CD4-positive, alpha-beta T cell (primary cell): ENCODE data around the gene NKD1. TPM values are rescaled to one million over a fixed set of nuclear protein-coding genes. Genes with fewer than 3 reads are reported as not detected.

Source experiments
- ATAC-seq: fragments of 200-7000 bp; cut with Tn5 transposase; one replicate; pipeline ENCODE4 v1.10.0; 2022; ENCODE audit warnings: mild to moderate bottlenecking; ENCODE audit not compliant: poor library complexity
- CTCF ChIA-PET: fragments of 350-600 bp; sonication (Branson Sonifier 250); formaldehyde crosslinking; loops from one replicate; lab custom pipeline; 2021; ENCODE audit warnings: antibody characterized with exemption, inconsistent platforms; lab: Charles Lee
- POLR2A ChIA-PET: fragments of 350-600 bp; sonication (Branson Sonifier 250); formaldehyde crosslinking; loops from one replicate; lab custom pipeline; 2021; ENCODE audit warnings: antibody characterized with exemption, inconsistent platforms; lab: Charles Lee
- DNase-seq, 14 experiments: peaks; one replicate each; pipeline ENCODE4 v3.0.0-alpha.2; 2013 to 2020; ENCODE audit warnings: mixed read lengths in 2 of 14
- H3K27ac ChIP-seq, 2 donors: one replicate each; pipeline versions ENCODE4 v1.5.1 to v1.7.0; 2013; ENCODE audit warnings: low read length in 2 of 2, low read depth in 1 of 2, mild to moderate bottlenecking in 1 of 2
- H3K27me3 ChIP-seq, 2 experiments: 1 replicate in 1 of 2; 2 replicates in 1 of 2; pipeline versions ENCODE4 v1.6.1 to v1.7.0; 2013; ENCODE audit warnings: low read length in 2 of 2, control low read depth in 1 of 2, mild to moderate bottlenecking in 1 of 2, moderate library complexity in 1 of 2; ENCODE audit not compliant: insufficient read depth in 2 of 2, control insufficient read depth in 1 of 2
- H3K36me3 ChIP-seq: one replicate; pipeline ENCODE4 v1.6.1; 2013; ENCODE audit warnings: low read length, control low read depth; ENCODE audit not compliant: insufficient read depth
- H3K4me1 ChIP-seq: one replicate; pipeline ENCODE4 v1.6.1; 2013; ENCODE audit warnings: low read length, control low read depth; ENCODE audit not compliant: insufficient read depth
- H3K4me3 ChIP-seq: one replicate; pipeline ENCODE4 v1.5.1; 2013; ENCODE audit warnings: mild to moderate bottlenecking, low read length, moderate library complexity
- H3K9me3 ChIP-seq, 2 experiments: 1 replicate in 1 of 2; 2 replicates in 1 of 2; pipeline versions ENCODE4 v1.6.1 to v1.7.0; 2013; ENCODE audit warnings: low read length in 2 of 2, mild to moderate bottlenecking in 2 of 2, control low read depth in 1 of 2, moderate library complexity in 1 of 2; ENCODE audit not compliant: control insufficient read depth in 1 of 2, insufficient read depth in 1 of 2
- H3K27ac Mint-ChIP-seq: one replicate; pipeline ENCODE4 v1.8.0; 2020; ENCODE audit warnings: mixed read lengths
- H3K27me3 Mint-ChIP-seq: one replicate; pipeline ENCODE4 v1.8.0; 2021; ENCODE audit warnings: mixed read lengths
- H3K36me3 Mint-ChIP-seq: one replicate; pipeline ENCODE4 v1.8.0; 2021; ENCODE audit warnings: low read depth, mixed read lengths
- H3K4me1 Mint-ChIP-seq: one replicate; pipeline ENCODE4 v1.8.0; 2021; ENCODE audit warnings: low read depth, mixed read lengths
- H3K4me3 Mint-ChIP-seq: one replicate; pipeline ENCODE4 v1.8.0; 2020; ENCODE audit warnings: mild to moderate bottlenecking, mixed read lengths
- H3K9me3 Mint-ChIP-seq: one replicate; pipeline ENCODE4 v1.8.0; 2020; ENCODE audit warnings: mixed read lengths
- intact Hi-C, 2 experiments: fragments of 100-400 bp; cut with DNase I in 1 of 2; cut with micrococcal nuclease in 1 of 2; formaldehyde crosslinking; loops; one replicate each; pipeline versions ENCODE4 v1.15.1 to v1.9.0; 2023 to 2025; cut with DNase I, micrococcal nuclease
- total RNA-seq, 174 experiments: library from RNA in 2 of 174; stranded (reverse) in 2 of 174; gene quantifications; one replicate each; pipeline ENCODE4 v1.2.3 and lab custom pipeline; 2021 to 2026
- TF ChIP-seq, protein P1 (sequence below): fragments of 200-600 bp; IDR thresholded peaks from one replicate; pipeline ENCODE4 v1.8.0; 2022; ENCODE audit warnings: antibody characterized with exemption, mild to moderate bottlenecking

The NKD1 gene
- total RNA-seq, 2 experiments from 2014 or later, result 6.1 to 9.8 TPM

DNA sequence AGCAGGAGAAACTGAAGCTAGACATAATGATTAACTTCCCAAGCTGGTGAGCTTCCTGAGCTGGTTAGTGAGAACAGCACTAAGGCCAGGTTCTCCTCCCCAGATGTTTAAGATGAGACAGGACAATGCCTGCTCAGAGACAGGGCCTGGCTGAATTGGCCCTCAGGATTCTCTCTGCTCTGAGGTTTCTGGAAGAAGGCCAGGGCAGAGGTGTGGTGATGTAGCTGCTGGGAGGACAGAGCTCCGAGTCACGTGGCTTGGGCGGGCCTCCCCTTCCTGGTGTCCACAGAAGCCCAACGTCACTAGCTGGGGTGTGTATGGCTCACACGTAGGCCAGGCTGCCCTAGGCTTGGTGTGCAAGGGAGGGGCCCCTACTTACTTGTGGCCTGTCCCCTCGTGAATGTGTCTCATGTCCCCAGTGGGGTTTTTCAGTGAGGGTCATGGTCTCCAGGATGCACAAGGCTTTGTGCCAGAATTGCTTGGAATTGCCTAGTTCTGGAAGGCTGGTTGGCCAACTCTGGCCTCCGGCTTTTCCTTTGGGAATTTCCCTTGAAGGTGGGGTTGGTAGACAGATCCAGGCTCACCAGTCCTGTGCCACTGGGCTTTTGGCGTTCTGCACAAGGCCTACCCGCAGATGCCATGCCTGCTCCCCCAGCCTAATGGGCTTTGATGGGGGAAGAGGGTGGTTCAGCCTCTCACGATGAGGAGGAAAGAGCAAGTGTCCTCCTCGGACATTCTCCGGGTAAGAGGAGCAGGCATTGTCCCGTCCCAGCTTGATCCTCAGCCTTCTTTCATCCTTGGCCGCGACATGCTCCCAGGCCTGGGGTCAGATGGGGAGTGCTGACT lies 148.6 kb downstream of the NKD1 start:
- no peaks in the 10 kb centered on the region for H3K9me3 ChIP-seq
- ATAC-seq (peak; percentile 66), DNase-seq (peak in 10 of 14 experiments; percentile 40 to 91 (median 56))
- Mint-ChIP-seq H3K4me1 (peaks cover 75% of the 10 kb centered on the region), H3K27ac (peak overlapping the region; percentile 87), H3K36me3 (no peaks in the 10 kb centered on the region), H3K27me3 (no peaks in the 10 kb centered on the region), H3K9me3 (no peaks in the 10 kb centered on the region), H3K4me3 (peak overlapping the region; percentile 86)
- TF ChIP-seq, protein P1, sequence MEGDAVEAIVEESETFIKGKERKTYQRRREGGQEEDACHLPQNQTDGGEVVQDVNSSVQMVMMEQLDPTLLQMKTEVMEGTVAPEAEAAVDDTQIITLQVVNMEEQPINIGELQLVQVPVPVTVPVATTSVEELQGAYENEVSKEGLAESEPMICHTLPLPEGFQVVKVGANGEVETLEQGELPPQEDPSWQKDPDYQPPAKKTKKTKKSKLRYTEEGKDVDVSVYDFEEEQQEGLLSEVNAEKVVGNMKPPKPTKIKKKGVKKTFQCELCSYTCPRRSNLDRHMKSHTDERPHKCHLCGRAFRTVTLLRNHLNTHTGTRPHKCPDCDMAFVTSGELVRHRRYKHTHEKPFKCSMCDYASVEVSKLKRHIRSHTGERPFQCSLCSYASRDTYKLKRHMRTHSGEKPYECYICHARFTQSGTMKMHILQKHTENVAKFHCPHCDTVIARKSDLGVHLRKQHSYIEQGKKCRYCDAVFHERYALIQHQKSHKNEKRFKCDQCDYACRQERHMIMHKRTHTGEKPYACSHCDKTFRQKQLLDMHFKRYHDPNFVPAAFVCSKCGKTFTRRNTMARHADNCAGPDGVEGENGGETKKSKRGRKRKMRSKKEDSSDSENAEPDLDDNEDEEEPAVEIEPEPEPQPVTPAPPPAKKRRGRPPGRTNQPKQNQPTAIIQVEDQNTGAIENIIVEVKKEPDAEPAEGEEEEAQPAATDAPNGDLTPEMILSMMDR, result no peak
- H3K27ac ChIP-seq, result peak overlapping the region; percentile 8 to 85
- CTCF ChIA-PET, result interaction anchor here (1.0 to 1.2 kb wide), 3 partner anchors 16 to 31 kb away, joined by 3 to 6 read pairs (median 4); partner anchors contain the start of gene SNX20
- POLR2A ChIA-PET, result interaction anchor here (1.3 to 4.1 kb wide), 5 partner anchors 10 to 45 kb away, joined by 4 to 23 read pairs (median 16); partner anchors contain the start of genes CYLD and SNX20
- H3K36me3 ChIP-seq, result peaks cover 5% of the 10 kb centered on the region
- peaks cover 77% of the 10 kb centered on the region for H3K4me1 ChIP-seq
- H3K4me3 ChIP-seq, result peak overlapping the region; percentile 58
- H3K27me3 ChIP-seq, result no peaks in the 10 kb centered on the region
- intact Hi-C loops, result no loop called here

DNA sequence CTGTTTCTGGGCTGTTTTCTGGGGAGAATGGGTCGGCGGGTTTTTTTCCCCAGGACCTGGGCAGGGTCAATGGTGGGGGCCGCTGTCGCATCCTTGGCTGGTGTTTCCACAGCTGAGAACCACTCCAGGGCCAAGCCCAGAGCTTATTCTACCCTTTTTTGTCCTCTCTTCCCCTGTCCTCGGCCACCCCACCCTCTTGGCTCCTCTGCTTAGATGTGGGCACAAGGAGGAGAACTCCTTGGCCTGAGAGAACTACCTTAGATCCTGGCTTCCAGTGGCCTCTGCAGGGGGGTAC lies 149.2 kb downstream of the NKD1 start:
- H3K4me3 ChIP-seq, result peak overlapping the region; percentile 58
- H3K27me3 Mint-ChIP-seq, result no peaks in the 10 kb centered on the region
- H3K4me3 Mint-ChIP-seq, result peak overlapping the region; percentile 86

More for the DNA sequence above, 149.2 kb downstream of the NKD1 start:
- peak overlapping the region; percentile 8 to 85 for H3K27ac ChIP-seq
- intact Hi-C loops, result no loop called here
- H3K36me3 ChIP-seq, result peaks cover 5% of the 10 kb centered on the region
- ChIA-PET CTCF (interaction anchor here (1.2 kb wide), 2 partner anchors 30 to 32 kb away, joined by 4 to 6 read pairs; no protein-coding TSS in a partner anchor), POLR2A (interaction anchor here (1.5 to 4.1 kb wide), 5 partner anchors 11 to 44 kb away, joined by 4 to 23 read pairs (median 16); partner anchors contain the start of genes CYLD and SNX20)
- TF ChIP-seq, protein P1, result no peak
- H3K27me3 ChIP-seq, result no peaks in the 10 kb centered on the region
- no peaks in the 10 kb centered on the region for H3K9me3 Mint-ChIP-seq
- H3K4me1 Mint-ChIP-seq, result peaks cover 72% of the 10 kb centered on the region
- ATAC-seq, result no peak
- peak overlapping the region; percentile 87 for H3K27ac Mint-ChIP-seq
- no peaks in the 10 kb centered on the region for H3K36me3 Mint-ChIP-seq
- peaks cover 77% of the 10 kb centered on the region for H3K4me1 ChIP-seq
- no peaks in the 10 kb centered on the region for H3K9me3 ChIP-seq
- no peak for DNase-seq
